Endothelial cell of hepatic sinusoid (primary cell): ENCODE data around the gene ANKRD11.
"Not testable (repeated sequence)": the region's sequence is repeated elsewhere in the genome, so short reads cannot be mapped to it uniquely, and the experiment has no call there.

Experiments used
- in situ Hi-C: cut with HindIII; loops from 2 replicates; pipeline ENCODE4 v1.10.0; 2017; ENCODE audit warnings: low sequenced_read_pairs

ANKRD11 gene

GRCh38 chr16:89410322-89410721 lies 80.0 kb downstream of the ANKRD11 start:
- in situ Hi-C loops = no loop called here

DNA sequence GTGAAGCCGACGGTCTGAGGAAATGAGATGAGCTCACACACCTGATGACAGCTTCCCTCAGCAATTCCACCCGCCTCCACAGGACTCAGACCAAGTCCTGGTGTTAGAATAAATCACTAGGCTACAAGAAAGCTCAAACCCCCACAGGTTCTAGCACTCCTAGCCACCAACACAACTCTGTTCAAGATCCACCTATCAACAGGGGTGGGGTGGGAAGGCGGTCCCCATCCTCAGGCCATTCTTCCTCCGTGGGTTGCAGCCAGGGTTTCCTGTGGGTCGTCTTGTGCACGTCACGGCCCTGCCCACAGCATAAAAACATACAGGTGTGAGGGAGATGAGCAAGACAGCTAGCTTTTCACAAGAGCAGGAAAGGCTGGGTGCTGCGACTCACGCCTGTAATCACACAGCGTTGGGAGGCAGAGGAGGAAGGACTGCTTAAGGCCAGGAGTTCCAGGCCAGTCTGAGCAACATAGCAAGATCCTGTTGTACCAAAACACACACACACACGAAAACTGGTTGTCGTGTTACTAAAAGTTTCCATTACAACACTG lies 81.1 kb downstream of the ANKRD11 start:
- in situ Hi-C loops = no loop called here

GRCh38 chr16:89408315-89408714 lies 82.0 kb downstream of the ANKRD11 start:
- in situ Hi-C loops = no loop called here

DNA sequence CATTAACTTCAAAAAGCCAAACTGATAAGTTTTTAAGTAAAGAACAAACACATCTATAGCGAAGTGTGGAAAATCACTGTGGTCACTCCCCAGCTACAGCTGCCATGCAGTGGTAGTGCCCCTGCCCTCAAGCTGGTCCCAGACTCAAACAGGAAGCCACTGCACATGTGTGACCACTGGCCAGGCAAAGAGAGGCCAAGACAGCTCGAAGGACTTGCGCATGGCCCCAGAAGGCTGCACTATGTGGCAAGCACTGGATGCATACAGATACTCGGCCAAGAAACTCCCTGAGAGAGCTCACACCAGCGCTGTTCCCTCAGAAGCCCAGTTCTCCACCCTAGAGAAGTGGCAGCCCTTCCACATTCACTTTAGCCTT lies 82.4 kb downstream of the ANKRD11 start:
- in situ Hi-C loops = no loop called here

GRCh38 chr16:89407282-89407924 lies 83.0 kb downstream of the ANKRD11 start:
- in situ Hi-C loops = no loop called here

- in situ Hi-C loops = no loop called here
Measured at GRCh38 chr16:89406277-89406888, 84.0 kb downstream of the ANKRD11 start.

DNA sequence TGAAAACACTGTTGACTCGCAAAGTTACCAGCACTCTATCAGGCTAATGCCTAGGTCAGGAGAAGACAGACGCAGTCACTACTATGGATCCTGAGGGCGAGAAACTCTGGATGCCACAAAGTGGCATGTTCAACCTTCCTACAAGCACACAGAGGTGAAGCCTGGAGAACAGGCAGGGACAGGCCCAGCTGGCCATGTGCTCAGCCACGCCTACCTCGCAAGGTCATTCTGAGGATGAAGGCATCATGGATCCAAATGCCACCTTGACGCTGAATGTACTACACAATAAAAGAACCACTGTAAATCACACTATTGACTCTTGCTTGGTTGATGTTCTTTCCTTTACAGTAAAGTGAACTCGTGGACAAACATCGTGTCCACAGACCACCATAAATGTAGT lies 85.8 kb downstream of the ANKRD11 start:
- in situ Hi-C loops = no loop called here

DNA sequence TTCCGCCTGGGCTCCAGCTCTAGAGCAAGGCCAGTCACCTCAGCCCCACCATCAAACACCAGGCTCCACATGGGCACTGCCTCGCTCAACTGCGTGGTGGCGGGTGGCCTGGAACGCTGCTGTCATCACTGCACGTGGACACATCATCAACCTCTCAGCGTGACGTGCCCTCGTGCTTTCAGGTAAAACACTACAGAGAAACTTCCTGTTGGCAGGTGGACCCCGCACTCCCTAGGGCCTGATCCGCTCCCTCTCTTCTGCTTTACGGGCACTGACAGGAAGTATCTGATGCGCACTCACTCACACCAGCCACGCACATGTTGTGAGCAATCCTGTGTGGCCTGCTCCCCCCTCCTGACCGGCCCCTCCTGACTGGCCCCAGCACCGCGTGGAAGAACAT lies 87.4 kb downstream of the ANKRD11 start:
- in situ Hi-C loops = no loop called here

GRCh38 chr16:89401641-89402445 lies 88.5 kb downstream of the ANKRD11 start:
- in situ Hi-C loops = no loop called here

DNA sequence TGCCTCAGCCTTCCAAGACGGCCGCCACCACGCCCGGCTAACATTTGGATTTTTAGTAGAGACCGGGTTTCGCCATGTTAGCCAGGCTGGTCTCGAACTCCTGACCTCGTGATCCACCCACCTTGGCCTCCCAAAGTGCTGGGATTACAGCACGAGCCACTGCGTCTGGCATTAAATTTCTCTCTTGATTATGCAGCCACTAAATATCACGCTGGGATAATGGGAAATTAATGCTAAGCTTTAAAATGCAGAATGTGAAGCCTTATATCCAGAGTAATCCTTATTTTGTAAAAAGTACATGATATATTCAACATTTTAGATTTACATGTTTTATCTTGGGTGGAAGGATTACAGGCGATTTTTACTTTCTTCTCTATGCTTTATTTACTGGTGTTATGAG lies 89.2 kb downstream of the ANKRD11 start:
- in situ Hi-C loops = no loop called here

GRCh38 chr16:89400740-89401139 lies 89.6 kb downstream of the ANKRD11 start:
- in situ Hi-C loops = no loop called here

DNA sequence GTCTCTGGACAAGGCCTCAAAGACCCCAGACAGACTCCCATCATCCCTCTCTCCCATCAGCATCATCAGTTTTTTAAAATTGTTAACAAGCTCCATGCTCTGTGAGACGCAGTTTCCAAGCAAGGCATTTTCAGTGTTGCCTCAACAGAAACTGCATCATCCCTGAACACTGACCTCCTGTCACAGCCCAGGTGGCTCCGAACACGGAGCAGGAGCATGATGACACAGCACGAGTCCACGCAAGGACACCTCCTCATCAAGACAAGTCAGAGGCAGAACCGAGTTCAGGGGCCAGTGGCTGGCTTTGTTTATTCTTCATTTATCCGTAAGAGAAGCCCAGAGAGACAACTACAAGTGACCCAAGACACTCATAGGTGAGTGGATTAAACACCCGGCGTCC lies 91.4 kb downstream of the ANKRD11 start:
- in situ Hi-C loops = no loop called here

GRCh38 chr16:89397331-89397861 lies 93.0 kb downstream of the ANKRD11 start:
- in situ Hi-C loops = no loop called here

GRCh38 chr16:89396156-89396555 lies 94.2 kb downstream of the ANKRD11 start:
- in situ Hi-C loops = no loop called here

DNA sequence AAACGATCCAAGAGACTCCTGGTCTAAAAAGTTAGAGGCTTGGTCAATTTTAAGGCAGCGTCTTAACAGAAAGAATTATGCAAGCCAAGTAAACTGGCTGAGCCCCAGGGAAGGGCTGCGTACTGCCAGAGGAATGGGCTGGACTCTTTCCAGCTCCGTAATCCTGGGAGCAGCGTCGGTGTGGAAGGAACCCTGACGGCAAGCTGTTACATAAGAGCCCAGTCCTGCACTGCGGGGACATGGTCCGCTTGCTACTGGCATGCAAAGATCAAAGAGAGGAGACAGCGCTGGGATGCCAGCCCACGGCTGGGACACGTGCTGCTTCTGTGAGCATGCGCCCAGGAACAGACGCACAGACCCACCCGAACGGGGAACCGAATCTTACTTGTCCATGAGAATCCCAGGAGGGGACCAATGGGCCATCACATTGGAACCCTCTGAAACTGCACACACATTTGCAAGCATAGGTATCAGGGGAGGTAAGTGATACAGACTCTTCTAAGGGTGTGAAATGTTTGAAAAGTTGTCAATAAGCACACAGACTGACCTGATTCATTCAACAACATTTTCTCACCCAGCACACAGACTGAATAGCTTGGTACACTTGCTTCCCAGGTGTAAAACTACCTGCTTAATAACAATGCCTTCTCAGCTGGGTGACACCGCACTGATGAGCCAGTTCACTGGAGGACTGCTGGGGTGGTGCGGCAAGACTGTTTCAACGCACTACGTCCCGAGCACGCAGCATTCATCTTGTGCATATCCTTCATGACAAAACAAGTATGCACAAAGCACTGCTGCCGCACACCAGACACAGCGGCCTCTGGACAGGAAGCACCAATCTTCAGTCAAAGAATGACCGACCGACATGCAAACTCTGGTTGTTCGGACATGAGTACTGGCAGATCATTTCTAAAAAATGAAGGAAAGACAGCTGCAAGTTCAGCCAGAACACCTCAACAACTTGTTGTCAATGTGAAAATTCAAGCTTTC lies 94.9 kb downstream of the ANKRD11 start:
- in situ Hi-C loops = no loop called here

- in situ Hi-C loops = no loop called here
Measured at GRCh38 chr16:89393738-89394406, 96.5 kb downstream of the ANKRD11 start.

- in situ Hi-C loops = no loop called here
Measured at GRCh38 chr16:89392881-89393737, 97.3 kb downstream of the ANKRD11 start.

DNA sequence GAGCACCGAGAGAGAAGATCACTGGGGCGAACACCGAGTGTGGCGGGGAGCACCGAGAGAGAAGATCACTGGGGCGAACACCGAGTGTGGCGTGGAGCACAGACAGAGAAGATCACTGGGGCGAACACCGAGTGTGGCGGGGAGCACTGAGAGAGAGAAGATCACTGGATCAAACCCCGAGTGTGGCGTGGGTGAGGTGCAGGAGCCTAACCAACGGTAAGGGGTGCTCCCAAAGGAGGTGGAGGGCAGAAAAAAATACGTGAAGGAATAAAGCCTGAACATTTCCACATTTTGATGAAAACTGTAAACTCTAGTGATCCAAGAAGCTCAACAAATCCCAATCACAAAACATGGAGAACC lies 100.2 kb downstream of the ANKRD11 start:
- in situ Hi-C loops = not testable (repeated sequence)
